Measurements from ENCODE around the gene TEX36. TPM values are rescaled to one million over a fixed set of nuclear protein-coding genes. Genes with fewer than 3 reads are reported as not detected.
A peak's percentile ranks its signal among the peaks of the same experiment; 100 is the strongest.

The TEX36 gene
- polyA plus RNA-seq, 1 of the 3 experiments (the other 2 are of a cell fraction): not detected

- ChIA-PET POLR2A (no interaction called here), CTCF (no interaction called here)
- Histone ChIP-seq H3K9me2 (no peaks in the 10 kb centered on the region), H3K4me2 (no peak overlapping the region), H3K9ac (no peak overlapping the region), H3K27me3 (ENCODE audit: insufficient read depth) (no peaks in the 10 kb centered on the region), H3K4me1 (ENCODE audit: control insufficient read depth in 1 of 2, insufficient read depth in 2 of 2, low read depth in 1 of 2, low read length in 1 of 2) (peaks cover 5% of the 10 kb centered on the region in 2 experiments; a peak in 2 of 4 replicates), H3K36me3 (replicated peaks in 1 of 2; ENCODE audit: control insufficient read depth in 1 of 2, insufficient read depth in 2 of 2, low read length in 1 of 2) (no peaks in the 10 kb centered on the region), H3K79me2 (ENCODE audit: insufficient read depth) (no peaks in the 10 kb centered on the region), H3F3A (replicated peaks; ENCODE audit: insufficient read depth) (no peaks in the 10 kb centered on the region), H4K20me1 (ENCODE audit: insufficient read depth) (no peaks in the 10 kb centered on the region), H2AFZ (ENCODE audit: low read depth) (no peak overlapping the region), H3K4me3 (ENCODE audit: low read depth in 2 of 2, low read length in 1 of 2) (no peak overlapping the region), H3K27ac (ENCODE audit: low read depth in 2 of 2, low read length in 1 of 2) (no peak overlapping the region; a peak in 1 of 4 replicates), H3K9me3 (no peaks in the 10 kb centered on the region)
- TF ChIP-seq MEF2A (IDR thresholded peaks at IDR 0.05; ENCODE audit: borderline replicate concordance, low read depth) (no peak), NRF1 (IDR thresholded peaks at IDR 0.05; ENCODE audit: low read depth, low read length) (no peak), FOXM1 (IDR thresholded peaks at IDR 0.05; ENCODE audit: low read depth) (no peak), SMC3 (IDR thresholded peaks at IDR 0.05; ENCODE audit: low read depth, low read length) (no peak), GATA2 (CRISPR knock-in tag; IDR thresholded peaks at IDR 0.05) (no peak), NFIC (IDR thresholded peaks at IDR 0.05; ENCODE audit: borderline replicate concordance) (no peak), PBX3 (IDR thresholded peaks at IDR 0.05) (no peak), TAF1 (IDR thresholded peaks at IDR 0.05; ENCODE audit: borderline replicate concordance, low read depth, low read length) (no peak), FOXJ3 (CRISPR knock-in tag; IDR thresholded peaks at IDR 0.05) (no peak), CHD2 (IDR thresholded peaks at IDR 0.05; ENCODE audit: low read length, partially characterized antibody) (no peak), TEAD4 (IDR thresholded peaks at IDR 0.05; ENCODE audit: borderline replicate concordance, insufficient read depth) (no peak), JUND (IDR thresholded peaks at IDR 0.05) (no peak), RAD21 (IDR thresholded peaks at IDR 0.05; ENCODE audit: low read length) (no peak)
- TF ChIP-seq, protein P1, sequence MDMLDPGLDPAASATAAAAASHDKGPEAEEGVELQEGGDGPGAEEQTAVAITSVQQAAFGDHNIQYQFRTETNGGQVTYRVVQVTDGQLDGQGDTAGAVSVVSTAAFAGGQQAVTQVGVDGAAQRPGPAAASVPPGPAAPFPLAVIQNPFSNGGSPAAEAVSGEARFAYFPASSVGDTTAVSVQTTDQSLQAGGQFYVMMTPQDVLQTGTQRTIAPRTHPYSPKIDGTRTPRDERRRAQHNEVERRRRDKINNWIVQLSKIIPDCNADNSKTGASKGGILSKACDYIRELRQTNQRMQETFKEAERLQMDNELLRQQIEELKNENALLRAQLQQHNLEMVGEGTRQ (IDR thresholded peaks at IDR 0.05; ENCODE audit: borderline replicate concordance, low read depth, low read length): no peak
- no peak for DNase-seq
- 75% methylated on average over 12 of the region's 12 CpGs for WGBS (ENCODE audit: low lambda C conversion rate)
These were observed 9.9 kb upstream of the TEX36 start for GRCh38 chr10:125692601-125693523.

DNA sequence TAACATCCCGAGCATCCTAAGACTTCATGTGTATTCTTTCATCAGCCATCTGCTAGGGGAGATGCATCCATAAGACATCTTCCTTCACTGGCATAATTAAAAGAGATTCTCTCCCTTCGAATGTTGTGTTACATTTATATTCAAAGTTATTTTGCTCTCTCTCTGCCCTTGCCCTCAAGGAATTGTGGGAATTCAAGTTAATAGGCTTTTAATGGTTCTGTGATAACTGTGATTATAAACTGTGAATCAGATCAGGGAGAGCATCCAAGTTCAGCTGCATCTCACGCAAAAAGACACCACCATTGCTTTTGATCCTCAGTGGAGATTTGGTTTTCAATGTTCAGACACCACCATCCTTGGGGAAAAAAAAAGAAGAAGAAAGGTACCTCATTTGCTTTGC lies 9.2 kb upstream of the TEX36 start:
- Histone ChIP-seq H3K9me3 (no peaks in the 10 kb centered on the region), H3K9me2 (no peaks in the 10 kb centered on the region), H2AFZ (ENCODE audit: low read depth) (no peak overlapping the region), H3K27ac (ENCODE audit: low read depth in 2 of 2, low read length in 1 of 2) (peak overlapping the region in 1 of 2 experiments; percentile 6; a peak in 1 of 4 replicates), H3K9ac (no peak overlapping the region), H4K20me1 (ENCODE audit: insufficient read depth) (no peaks in the 10 kb centered on the region), H3K4me2 (no peak overlapping the region), H3F3A (replicated peaks; ENCODE audit: insufficient read depth) (no peaks in the 10 kb centered on the region), H3K27me3 (ENCODE audit: insufficient read depth) (no peaks in the 10 kb centered on the region), H3K4me3 (ENCODE audit: low read depth in 2 of 2, low read length in 1 of 2) (no peak overlapping the region), H3K79me2 (ENCODE audit: insufficient read depth) (no peaks in the 10 kb centered on the region), H3K36me3 (replicated peaks in 1 of 2; ENCODE audit: control insufficient read depth in 1 of 2, insufficient read depth in 2 of 2, low read length in 1 of 2) (no peaks in the 10 kb centered on the region), H3K4me1 (ENCODE audit: control insufficient read depth in 1 of 2, insufficient read depth in 2 of 2, low read depth in 1 of 2, low read length in 1 of 2) (peaks cover 5% of the 10 kb centered on the region in 2 experiments; a peak in 2 of 4 replicates)
- no peak for DNase-seq
- CTCF ChIA-PET: no interaction called here
- POLR2A ChIA-PET: no interaction called here
- TF ChIP-seq JUND (IDR thresholded peaks at IDR 0.05): no peak
- TF ChIP-seq GABPA (IDR thresholded peaks at IDR 0.05; ENCODE audit: low read depth): no peak
- TF ChIP-seq, protein P2, sequence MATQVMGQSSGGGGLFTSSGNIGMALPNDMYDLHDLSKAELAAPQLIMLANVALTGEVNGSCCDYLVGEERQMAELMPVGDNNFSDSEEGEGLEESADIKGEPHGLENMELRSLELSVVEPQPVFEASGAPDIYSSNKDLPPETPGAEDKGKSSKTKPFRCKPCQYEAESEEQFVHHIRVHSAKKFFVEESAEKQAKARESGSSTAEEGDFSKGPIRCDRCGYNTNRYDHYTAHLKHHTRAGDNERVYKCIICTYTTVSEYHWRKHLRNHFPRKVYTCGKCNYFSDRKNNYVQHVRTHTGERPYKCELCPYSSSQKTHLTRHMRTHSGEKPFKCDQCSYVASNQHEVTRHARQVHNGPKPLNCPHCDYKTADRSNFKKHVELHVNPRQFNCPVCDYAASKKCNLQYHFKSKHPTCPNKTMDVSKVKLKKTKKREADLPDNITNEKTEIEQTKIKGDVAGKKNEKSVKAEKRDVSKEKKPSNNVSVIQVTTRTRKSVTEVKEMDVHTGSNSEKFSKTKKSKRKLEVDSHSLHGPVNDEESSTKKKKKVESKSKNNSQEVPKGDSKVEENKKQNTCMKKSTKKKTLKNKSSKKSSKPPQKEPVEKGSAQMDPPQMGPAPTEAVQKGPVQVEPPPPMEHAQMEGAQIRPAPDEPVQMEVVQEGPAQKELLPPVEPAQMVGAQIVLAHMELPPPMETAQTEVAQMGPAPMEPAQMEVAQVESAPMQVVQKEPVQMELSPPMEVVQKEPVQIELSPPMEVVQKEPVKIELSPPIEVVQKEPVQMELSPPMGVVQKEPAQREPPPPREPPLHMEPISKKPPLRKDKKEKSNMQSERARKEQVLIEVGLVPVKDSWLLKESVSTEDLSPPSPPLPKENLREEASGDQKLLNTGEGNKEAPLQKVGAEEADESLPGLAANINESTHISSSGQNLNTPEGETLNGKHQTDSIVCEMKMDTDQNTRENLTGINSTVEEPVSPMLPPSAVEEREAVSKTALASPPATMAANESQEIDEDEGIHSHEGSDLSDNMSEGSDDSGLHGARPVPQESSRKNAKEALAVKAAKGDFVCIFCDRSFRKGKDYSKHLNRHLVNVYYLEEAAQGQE (IDR thresholded peaks at IDR 0.05; ENCODE audit: low read depth, low read length): no peak
- no peak for TF ChIP-seq TCF12 (IDR thresholded peaks at IDR 0.05)
- TF ChIP-seq RFX5 (IDR thresholded peaks at IDR 0.05; ENCODE audit: low read length): no peak
- no peak for TF ChIP-seq EZH2phosphoT487 (IDR thresholded peaks at IDR 0.05; ENCODE audit: borderline replicate concordance, low read depth)
- no peak for TF ChIP-seq NRF1 (IDR thresholded peaks at IDR 0.05; ENCODE audit: low read depth, low read length)
- TF ChIP-seq NFIC (IDR thresholded peaks at IDR 0.05; ENCODE audit: borderline replicate concordance): no peak
- no peak for TF ChIP-seq ELF1 (IDR thresholded peaks at IDR 0.05)
- WGBS (ENCODE audit: low lambda C conversion rate): 21% methylated on average over 3 of the region's 3 CpGs
